Gastrocnemius medialis (tissue), 4 donors: ENCODE results near the gene CDC42EP2.

ENCODE experiments used
- CTCF ChIP-seq, 5 experiments: fragments of 450-650 bp in 3 of 5; fragments of 200-600 bp in 2 of 5; sonication (generic) in 2 of 5; IDR thresholded peaks in 4 of 5; conservative IDR thresholded peaks in 1 of 5; 1 replicate in 4 of 5; 2 replicates in 1 of 5; pipeline ENCODE4 v1.5.1; 2016 to 2019; ENCODE audit warnings: antibody characterized with exemption in 5 of 5, mild to moderate bottlenecking in 3 of 5, moderate library complexity in 3 of 5
- POLR2A ChIP-seq, 2 donors: fragments of 450-650 bp; IDR thresholded peaks; one replicate each; pipeline ENCODE4 v1.6.1; 2017; ENCODE audit warnings: antibody characterized with exemption in 2 of 2, mild to moderate bottlenecking in 2 of 2, moderate library complexity in 2 of 2

GRCh38 chr11:65370659-65371049 lies 56.0 kb downstream of the CDC42EP2 start:
- TF ChIP-seq CTCF (IDR thresholded peaks at IDR 0.05 in 4 of 5, conservative IDR thresholded peaks at IDR 0.05 in 1 of 5) (no peak), POLR2A (IDR thresholded peaks at IDR 0.05) (no peak)
